Activated naive CD4-positive, alpha-beta T cell treated with anti-CD3 and anti-CD28 coated beads, Interleukin-2, amount 50 U/mL, for 24 hours (primary cell): ENCODE data around the gene BCL2L2.
"Not testable (repeated sequence)": the region's sequence is repeated elsewhere in the genome, so short reads cannot be mapped to it uniquely, and the experiment has no call there.

Experiments
- H3K27ac Mint-ChIP-seq: one replicate; pipeline ENCODE4 v1.8.0; 2021; ENCODE audit warnings: mild to moderate bottlenecking, mixed read lengths
- H3K27me3 Mint-ChIP-seq: one replicate; pipeline ENCODE4 v1.8.0; 2021; ENCODE audit warnings: mixed read lengths
- H3K36me3 Mint-ChIP-seq: one replicate; pipeline ENCODE4 v1.8.0; 2021; ENCODE audit warnings: mixed read lengths
- H3K4me1 Mint-ChIP-seq: one replicate; pipeline ENCODE4 v1.8.0; 2021; ENCODE audit warnings: mixed read lengths
- H3K4me3 Mint-ChIP-seq: one replicate; pipeline ENCODE4 v1.8.0; 2021; ENCODE audit warnings: mild to moderate bottlenecking, mixed read lengths
- H3K9me3 Mint-ChIP-seq: one replicate; pipeline ENCODE4 v1.8.0; 2021; ENCODE audit warnings: mixed read lengths

Gene BCL2L2, protein sequence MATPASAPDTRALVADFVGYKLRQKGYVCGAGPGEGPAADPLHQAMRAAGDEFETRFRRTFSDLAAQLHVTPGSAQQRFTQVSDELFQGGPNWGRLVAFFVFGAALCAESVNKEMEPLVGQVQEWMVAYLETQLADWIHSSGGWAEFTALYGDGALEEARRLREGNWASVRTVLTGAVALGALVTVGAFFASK

DNA sequence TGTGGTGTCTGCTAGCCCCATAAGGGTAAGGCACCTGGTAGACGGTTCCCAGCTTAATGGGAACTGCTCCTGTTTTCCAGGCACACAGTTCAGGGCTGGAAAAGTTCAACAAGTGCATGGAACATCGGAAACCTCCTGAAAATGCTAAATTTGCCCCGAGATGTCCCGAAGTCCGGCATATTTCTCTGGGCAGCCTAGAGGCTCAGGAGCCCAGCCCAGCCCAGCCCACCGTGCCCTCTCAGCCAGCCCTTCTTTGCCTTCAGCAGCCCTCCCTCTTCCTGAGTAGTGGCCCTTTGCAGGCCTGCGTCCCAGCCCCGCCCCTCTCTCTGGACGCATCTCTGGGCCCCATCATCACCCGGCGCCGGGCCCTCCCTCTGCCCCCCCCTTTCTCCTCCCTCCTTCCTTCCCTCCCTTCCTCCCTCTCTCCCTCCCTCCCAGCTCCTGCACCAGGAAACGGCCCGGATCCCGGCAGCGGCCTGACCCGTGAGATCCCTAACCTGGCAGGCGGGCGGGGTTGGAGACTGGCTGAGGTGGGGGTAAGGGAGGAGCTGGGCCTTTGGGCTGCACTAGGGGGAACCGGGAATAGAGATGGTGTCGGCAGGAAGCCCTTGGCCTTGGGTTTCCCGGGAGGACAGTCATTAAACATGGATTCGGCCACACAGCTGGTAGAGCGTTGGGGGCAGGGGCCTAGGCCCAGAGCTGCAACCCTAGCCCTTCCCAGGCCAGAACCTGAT lies at the start of gene BCL2L2:
TSS of gene BCL2L2 (plus strand) at position 422 of the 734 bp plus-strand sequence. CDS start 935 bp downstream, outside the sequence.
- Mint-ChIP-seq H3K36me3 (no peaks in the 10 kb centered on the region), H3K27ac (no peak within 1 kb of the TSS), H3K4me1 (peaks cover 8% of the 10 kb centered on the region), H3K4me3 (no peak within 1 kb of the TSS), H3K27me3 (peaks cover 21% of the 10 kb centered on the region), H3K9me3 (no peaks in the 10 kb centered on the region)

DNA sequence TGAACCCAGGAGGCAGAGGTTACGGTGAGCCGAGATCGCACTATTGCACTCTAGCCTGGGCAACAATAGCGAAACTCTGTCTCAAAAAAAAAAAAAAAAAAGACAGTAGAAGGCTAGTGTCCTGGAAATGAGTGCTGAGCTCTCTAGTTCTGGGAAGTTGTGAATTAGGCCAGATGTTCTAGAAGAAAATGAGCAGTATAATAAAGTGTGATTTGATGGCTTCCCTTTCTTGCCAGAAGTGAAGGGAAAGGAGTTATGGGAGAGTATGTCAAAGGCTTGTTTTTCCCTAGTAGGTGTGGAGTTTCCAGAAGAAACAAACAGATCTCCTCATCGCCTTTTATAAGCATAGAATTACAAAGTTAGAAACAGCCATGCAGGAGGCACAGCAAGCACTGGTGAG lies 48.4 kb upstream of the BCL2L2 start:
- Mint-ChIP-seq H3K4me1 (no peaks in the 10 kb centered on the region), H3K27ac (no peak overlapping the region), H3K27me3 (peaks cover 13% of the 10 kb centered on the region), H3K9me3 (no peaks in the 10 kb centered on the region), H3K36me3 (no peaks in the 10 kb centered on the region), H3K4me3 (no peak overlapping the region)

DNA sequence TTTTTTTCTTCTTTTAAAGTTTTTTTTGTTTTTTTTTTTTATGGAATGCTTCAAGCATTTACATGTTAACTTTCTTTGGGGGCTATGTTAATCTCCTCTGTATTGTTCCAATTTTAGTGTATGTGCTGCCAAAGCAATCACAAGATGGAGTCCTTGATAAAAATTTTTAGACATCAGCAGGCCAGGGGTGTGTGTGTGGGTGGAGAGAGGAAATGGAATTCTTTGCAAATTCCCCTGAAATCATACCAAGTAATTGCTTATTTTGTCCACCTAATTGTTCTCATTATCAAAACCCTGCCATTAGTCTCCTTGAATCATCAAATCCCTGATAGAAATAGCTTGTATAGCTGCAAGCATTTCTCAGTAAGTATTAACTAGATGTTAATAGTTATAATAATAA lies 47.2 kb upstream of the BCL2L2 start:
- H3K4me3 Mint-ChIP-seq: no peak overlapping the region
- H3K4me1 Mint-ChIP-seq: no peaks in the 10 kb centered on the region
- H3K27me3 Mint-ChIP-seq: peaks cover 13% of the 10 kb centered on the region
- H3K27ac Mint-ChIP-seq: no peak overlapping the region
- no peaks in the 10 kb centered on the region for H3K9me3 Mint-ChIP-seq
- no peaks in the 10 kb centered on the region for H3K36me3 Mint-ChIP-seq

DNA sequence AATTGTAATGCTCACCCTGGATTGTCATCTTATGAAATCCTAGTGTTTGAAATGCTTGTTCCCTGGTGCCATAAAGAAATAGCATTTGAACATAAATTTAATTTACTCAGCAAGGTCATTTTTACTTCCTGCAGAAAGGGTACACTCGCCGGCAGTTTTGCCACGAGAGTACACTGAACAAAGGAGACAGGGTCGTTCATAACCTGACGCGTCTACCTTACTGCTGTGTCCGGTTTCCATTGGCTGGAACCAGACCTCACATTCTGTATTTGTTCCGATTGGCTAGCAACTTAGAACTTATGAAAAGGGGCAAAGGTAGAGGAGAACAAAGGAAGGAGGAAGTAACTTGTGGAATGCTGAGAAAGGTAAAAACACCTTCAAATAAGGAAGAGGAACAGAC lies 45.8 kb upstream of the BCL2L2 start:
- peaks cover 15% of the 10 kb centered on the region for H3K27me3 Mint-ChIP-seq
- H3K4me3 Mint-ChIP-seq: not testable (repeated sequence)

DNA sequence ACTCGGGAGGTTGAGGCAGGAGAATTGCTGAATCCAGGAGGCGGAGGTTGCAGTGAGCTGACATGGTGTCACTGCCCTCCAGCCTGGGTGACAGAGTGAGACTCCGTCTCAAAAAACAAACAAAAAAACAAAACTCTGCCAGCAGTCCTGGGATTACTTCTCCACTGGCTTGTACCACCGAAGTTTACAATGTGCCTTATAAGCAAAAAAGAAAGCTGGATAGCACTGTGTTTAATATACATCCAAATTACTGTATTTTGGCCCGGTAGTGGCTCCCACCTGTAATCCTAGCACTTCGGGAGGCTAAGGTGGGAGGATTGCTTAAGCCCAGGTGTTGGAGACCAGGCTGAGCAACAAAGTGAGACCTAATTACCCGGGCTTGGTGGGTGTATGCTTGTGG lies 37.4 kb upstream of the BCL2L2 start:
- Mint-ChIP-seq H3K27ac (no peak overlapping the region), H3K4me3 (no peak overlapping the region), H3K4me1 (no peaks in the 10 kb centered on the region), H3K27me3 (peaks cover 5% of the 10 kb centered on the region), H3K36me3 (no peaks in the 10 kb centered on the region), H3K9me3 (no peaks in the 10 kb centered on the region)

More for the DNA sequence above, 45.8 kb upstream of the BCL2L2 start:
- H3K36me3 Mint-ChIP-seq, H3K9me3 Mint-ChIP-seq, H3K27ac Mint-ChIP-seq, H3K4me1 Mint-ChIP-seq: not testable (repeated sequence)

DNA sequence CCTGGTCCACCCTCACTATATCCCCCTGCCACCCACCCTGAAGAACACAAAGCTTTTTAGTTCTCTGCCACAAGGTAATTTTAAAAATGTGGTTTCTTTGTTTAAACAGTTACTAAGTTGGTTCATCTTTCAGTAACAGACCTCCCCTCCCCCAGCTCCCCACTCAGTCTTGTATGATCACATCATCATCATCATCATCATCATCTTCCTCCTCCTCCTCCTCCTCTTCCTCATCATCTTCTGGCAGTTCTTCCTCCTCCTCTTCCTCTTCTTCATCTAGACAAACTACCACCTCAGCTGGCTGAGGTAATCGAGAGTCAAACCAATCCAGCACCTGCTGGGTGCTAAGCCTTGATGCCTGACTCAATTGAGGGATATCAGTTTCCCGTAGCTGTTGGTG lies 31.2 kb upstream of the BCL2L2 start:
- H3K27ac Mint-ChIP-seq: no peak overlapping the region
- no peaks in the 10 kb centered on the region for H3K27me3 Mint-ChIP-seq
- H3K4me1 Mint-ChIP-seq: no peaks in the 10 kb centered on the region
- H3K9me3 Mint-ChIP-seq: no peaks in the 10 kb centered on the region
- H3K4me3 Mint-ChIP-seq: no peak overlapping the region
- peaks cover 4% of the 10 kb centered on the region for H3K36me3 Mint-ChIP-seq

DNA sequence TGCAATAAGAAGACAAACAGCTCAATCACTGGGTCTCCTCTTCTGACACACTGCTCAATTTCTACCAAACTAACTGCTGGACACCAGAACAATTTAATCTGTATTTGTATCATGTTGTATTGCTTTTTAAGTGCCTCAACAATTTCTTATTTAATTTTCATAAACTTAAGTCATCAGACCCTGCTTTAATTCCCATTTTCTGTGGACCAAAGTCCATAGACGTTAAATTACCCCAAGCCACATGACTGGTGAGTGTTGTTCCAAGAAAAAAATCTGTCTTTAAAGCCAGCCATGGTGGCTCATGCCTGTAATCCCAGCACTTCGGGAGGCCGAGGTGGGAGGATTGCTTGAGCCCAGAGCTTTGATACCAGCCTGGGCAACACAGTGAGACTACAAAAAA lies 29.4 kb upstream of the BCL2L2 start:
- H3K27ac Mint-ChIP-seq: no peak overlapping the region
- no peaks in the 10 kb centered on the region for H3K27me3 Mint-ChIP-seq
- no peaks in the 10 kb centered on the region for H3K9me3 Mint-ChIP-seq
- H3K4me3 Mint-ChIP-seq: no peak overlapping the region
- no peaks in the 10 kb centered on the region for H3K4me1 Mint-ChIP-seq
- peaks cover 4% of the 10 kb centered on the region for H3K36me3 Mint-ChIP-seq

DNA sequence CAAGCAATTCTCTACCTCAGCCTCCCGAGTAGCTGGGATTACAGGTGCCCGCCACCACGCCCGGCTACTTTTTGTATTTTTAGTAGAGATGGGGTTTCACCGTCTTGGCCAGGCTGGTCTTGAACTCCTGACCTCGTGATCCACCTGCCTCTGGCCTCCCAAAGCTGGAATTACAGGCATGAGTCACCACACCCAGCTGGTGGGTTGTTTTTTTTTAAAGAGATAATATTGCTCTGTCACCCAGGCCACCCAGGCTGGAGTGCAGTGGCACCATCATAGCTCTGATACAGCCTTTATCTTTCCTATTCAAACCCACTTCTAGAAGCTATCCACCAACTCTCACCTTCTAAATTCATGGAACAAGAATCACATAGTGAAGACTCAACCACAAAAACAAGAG lies 28.7 kb upstream of the BCL2L2 start:
- not testable (repeated sequence) for H3K36me3 Mint-ChIP-seq, H3K4me3 Mint-ChIP-seq, H3K4me1 Mint-ChIP-seq, H3K27ac Mint-ChIP-seq, H3K9me3 Mint-ChIP-seq, H3K27me3 Mint-ChIP-seq

DNA sequence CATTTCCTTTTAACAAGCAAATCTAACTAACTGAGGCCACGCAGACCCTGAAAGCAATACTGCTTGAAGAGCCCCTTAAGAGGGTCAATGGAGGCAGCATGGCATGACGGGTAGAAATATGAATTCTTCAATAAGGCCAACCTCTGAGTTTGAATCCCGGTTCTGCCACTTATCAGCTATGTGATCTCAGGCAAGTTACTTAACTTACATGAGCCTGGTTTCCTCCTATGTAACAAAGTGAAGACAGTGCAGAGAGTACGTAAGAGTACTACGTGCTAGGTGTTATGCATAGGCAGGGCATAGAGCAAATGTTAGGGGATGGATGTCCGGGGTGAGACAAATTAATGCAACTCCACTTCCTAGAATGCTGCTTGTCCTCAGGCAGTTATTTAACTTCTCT lies 25.4 kb upstream of the BCL2L2 start:
- Mint-ChIP-seq H3K27ac (no peak overlapping the region), H3K4me1 (peaks cover 24% of the 10 kb centered on the region), H3K27me3 (no peaks in the 10 kb centered on the region)

DNA sequence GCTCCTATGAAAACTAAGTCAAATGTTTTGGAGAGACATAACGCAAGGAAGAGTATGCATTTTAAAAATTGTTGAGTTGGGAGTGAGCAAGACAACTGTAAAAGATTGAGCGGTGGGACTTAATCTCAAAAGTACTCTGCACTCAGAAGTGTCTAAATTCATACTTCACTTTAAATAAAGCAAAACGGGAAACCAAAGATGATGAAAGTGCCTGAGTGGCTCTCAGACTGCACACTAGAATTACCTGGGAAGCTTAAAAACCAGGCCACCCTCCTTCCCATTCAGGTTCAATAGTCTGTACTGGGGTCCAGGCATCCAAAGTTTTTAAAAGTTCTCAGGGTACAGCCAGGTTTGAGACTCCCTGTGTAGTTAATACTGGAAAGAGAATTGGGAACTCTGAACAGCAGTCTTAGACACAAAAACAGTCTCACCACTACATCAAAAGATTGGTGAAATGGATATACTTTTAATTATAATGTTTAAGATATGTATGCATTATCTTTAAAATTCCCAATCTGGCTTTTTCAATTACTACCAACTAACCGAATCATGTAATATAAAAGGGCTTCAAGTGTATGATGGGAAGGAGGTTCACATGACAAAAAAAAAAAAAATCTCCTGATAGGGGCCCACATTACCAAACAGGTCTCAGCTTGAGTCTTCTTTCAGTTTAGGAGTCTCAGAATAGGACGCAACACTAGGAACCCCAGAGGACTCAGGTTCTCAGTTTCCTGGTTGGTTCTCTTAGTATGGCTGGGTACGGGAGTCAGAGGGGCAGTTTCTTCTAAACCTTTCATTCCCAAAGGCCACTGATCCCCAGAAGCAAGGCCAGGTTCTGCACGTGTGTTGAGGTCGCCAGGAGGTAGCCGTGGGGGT lies 21.7 kb upstream of the BCL2L2 start:
- peaks cover 3% of the 10 kb centered on the region for H3K36me3 Mint-ChIP-seq
- peak overlapping the region; percentile 99 for H3K4me3 Mint-ChIP-seq
- H3K27me3 Mint-ChIP-seq: no peaks in the 10 kb centered on the region
- H3K9me3 Mint-ChIP-seq: no peaks in the 10 kb centered on the region
- peak overlapping the region; percentile 98 for H3K27ac Mint-ChIP-seq
- H3K4me1 Mint-ChIP-seq: peaks cover 32% of the 10 kb centered on the region

More for the DNA sequence above, 25.4 kb upstream of the BCL2L2 start:
- H3K4me3 Mint-ChIP-seq: no peak overlapping the region
- no peaks in the 10 kb centered on the region for H3K9me3 Mint-ChIP-seq
- peaks cover 4% of the 10 kb centered on the region for H3K36me3 Mint-ChIP-seq

DNA sequence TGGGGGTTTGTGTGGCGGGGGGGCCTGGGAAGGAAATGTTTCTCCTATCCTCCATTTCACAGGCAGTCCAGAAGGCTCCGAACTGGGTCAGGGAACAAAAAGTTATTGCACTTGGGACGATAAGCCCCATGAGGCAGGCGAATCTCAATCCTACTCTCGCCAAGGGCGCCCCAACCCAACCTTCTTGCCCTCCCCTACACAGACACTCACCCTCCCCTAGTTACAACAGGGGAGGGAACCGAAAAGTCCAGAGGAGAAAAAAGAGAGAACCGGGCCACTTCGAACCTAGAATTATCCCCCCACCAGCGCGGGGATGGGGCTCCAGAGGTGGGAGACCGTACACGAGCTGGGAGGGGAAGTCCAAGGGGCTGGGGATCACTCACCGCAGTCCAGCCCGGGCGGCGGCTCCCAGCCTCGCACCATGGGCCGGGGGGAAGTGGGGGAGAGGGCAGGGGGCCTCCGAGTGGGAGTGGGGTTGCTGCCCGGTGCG lies 21.1 kb upstream of the BCL2L2 start:
- Mint-ChIP-seq H3K27me3 (no peaks in the 10 kb centered on the region), H3K36me3 (peaks cover 3% of the 10 kb centered on the region), H3K4me1 (peaks cover 32% of the 10 kb centered on the region), H3K9me3 (no peaks in the 10 kb centered on the region), H3K27ac (peak overlapping the region; percentile 98), H3K4me3 (peak overlapping the region; percentile 99)

DNA sequence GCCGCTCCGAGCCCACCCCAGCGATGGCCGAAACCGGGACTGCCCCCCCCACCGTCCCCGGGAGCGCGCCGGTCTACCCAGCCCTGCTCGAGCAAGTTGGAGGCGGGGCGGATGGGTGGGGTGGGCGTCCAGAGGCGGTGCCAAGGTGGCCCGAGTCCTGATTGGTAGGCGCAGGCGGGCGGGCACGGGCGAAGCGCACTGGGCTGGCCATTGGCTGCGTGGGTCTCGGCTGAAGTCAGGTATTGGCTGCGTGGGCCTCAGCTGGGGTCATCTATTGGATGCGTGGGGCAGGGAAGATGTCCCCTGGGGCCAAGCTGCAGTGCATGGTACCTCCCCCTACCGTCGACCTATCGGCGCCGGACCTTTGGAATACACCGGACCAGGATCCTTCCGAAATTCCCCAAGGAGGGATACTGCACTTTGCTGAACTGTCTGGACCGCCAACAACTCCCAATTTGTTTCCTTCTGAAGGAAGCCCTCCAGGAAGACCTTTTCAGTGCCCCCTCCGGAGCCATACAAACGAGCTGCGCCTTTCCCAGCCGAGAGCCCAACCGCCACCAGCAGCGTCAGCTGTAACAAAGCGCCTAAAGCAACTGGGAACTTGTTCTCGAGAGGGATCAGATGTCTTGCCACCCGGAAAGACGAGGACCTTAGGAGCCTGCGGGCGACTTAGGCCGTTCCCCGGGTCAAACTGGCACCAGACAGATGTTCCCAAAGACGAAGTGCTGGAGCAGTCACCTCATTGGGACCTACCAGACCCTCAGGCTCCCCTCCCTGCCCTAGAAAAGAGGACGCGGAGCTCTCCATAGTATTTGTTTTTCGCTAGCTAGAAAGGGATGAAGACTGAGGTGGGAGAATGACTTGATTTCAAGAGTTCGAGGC lies 20.4 kb upstream of the BCL2L2 start, which contains the start of gene HOMEZ:
TSS of gene HOMEZ (minus strand) at position 113 of the 882 bp plus-strand sequence. CDS start 180 bp downstream, outside the sequence.
- Mint-ChIP-seq H3K27ac (peak within 1 kb of the TSS; percentile 98), H3K9me3 (no peaks in the 10 kb centered on the region), H3K4me1 (peaks cover 32% of the 10 kb centered on the region), H3K36me3 (peaks cover 3% of the 10 kb centered on the region), H3K4me3 (peak within 1 kb of the TSS; percentile 99), H3K27me3 (no peaks in the 10 kb centered on the region)

DNA sequence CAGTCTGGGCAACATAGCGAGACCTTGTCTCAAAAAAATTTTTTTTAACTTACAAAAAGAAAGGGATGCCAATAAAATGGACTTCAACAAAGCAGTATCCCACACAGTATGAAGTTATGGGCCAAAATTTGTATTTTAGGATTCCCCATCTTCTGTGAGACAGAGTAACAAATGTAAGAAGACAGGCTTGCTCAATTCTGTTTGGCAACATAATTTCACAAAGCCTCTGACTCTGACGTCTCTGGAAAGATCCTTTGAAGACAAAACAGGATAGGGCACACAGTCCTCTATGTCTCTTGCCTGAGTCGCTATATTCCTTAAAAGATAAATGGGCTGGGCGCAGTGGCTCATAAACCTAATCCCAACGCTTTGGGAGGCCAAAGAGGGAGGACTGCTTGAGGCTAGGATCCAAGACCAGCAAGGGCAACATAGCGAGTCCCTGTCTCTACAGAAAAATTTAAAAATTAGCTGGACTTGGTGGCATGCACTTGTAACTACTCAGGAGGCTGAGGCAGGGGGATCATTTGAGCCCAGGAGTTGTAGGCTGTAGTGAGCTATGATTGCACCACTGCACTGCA lies 19.6 kb upstream of the BCL2L2 start:
- peaks cover 32% of the 10 kb centered on the region for H3K4me1 Mint-ChIP-seq
- peak overlapping the region; percentile 99 for H3K4me3 Mint-ChIP-seq
- H3K9me3 Mint-ChIP-seq: no peaks in the 10 kb centered on the region
- H3K36me3 Mint-ChIP-seq: peaks cover 3% of the 10 kb centered on the region
- H3K27ac Mint-ChIP-seq: peak overlapping the region; percentile 94
- H3K27me3 Mint-ChIP-seq: no peaks in the 10 kb centered on the region

DNA sequence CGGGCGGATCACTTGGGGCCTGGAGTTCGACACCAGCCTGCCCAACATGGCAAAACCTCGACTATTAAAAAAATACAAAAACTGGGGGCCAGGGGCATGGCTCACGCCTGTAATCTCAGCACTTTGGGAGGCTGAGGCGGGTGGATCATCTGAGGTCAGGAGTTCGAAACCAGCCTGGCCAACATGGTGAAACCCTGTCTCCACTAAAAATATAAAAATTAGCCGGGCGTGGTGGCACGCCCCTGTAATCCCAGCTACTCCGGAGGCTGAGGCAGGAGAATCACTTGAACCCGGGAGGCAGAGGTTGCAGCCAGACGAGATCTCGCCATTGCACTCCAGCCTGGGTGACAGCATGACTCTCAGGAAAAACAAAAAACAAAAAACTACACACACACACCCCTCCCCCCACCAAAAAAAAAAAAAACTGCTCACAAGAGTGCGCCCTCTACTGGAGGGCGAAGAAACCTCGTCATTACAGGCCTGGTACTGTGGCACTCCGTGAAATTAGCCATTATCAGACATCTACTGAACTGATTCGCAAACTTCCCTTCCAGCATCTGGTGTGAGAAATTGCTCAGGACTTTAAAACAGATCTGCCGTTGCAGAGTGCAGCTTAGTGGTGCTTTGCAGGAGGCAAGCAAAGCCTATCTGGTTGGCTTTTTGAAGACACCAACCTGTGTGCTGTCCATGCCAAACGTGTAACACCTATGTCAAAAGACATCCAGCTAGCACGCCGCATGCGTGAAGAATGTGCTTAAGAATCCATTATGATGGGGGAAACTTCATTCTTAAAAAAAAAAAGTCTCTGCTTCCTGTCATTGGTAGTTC lies 11.7 kb upstream of the BCL2L2 start:
- Mint-ChIP-seq H3K4me3 (peak overlapping the region; percentile 6), H3K4me1 (peaks cover 27% of the 10 kb centered on the region), H3K27me3 (no peaks in the 10 kb centered on the region), H3K27ac (peak overlapping the region; percentile 59), H3K9me3 (no peaks in the 10 kb centered on the region), H3K36me3 (peaks cover 2% of the 10 kb centered on the region)
